MG63 (cell line): ENCODE data around the gene WIPF2. TPM values are rescaled to one million over a fixed set of nuclear protein-coding genes. Genes with fewer than 3 reads are reported as not detected.

Experiments
- DNase-seq: peaks from one replicate; pipeline ENCODE4 v3.0.0-alpha.2; 2020
- H3K27me3 ChIP-seq: fragments of 250-450 bp; sonication (Bioruptor Pico); 2 replicates; pipeline ENCODE4 v1.5.1; 2020; ENCODE audit warnings: mild to moderate bottlenecking, moderate library complexity
- H3K36me3 ChIP-seq: fragments of 250-450 bp; sonication (Bioruptor Pico); 2 replicates; pipeline ENCODE4 v1.5.1; 2020; ENCODE audit warnings: mild to moderate bottlenecking, moderate library complexity
- H3K4me3 ChIP-seq: fragments of 250-450 bp; sonication (Bioruptor Pico); 2 replicates; pipeline ENCODE4 v1.5.1; 2020; ENCODE audit warnings: mild to moderate bottlenecking, moderate library complexity
- H3K9me3 ChIP-seq: fragments of 250-450 bp; sonication (Bioruptor Pico); 2 replicates; pipeline ENCODE4 v1.5.1; 2020; ENCODE audit warnings: mild to moderate bottlenecking, moderate library complexity
- total RNA-seq: library from RNA; depleted of rRNA; stranded (reverse); fragments of >200 nt; shearing (Covaris generic); gene quantifications from 2 replicates; pipeline ENCODE4 v1.2.3, GENCODE V29; 2014; ENCODE audit warnings: low replicate concordance

Gene WIPF2
- total RNA-seq, 1 experiment from 2014 or later, result 7.4 TPM

- Histone ChIP-seq H3K9me3 (no peaks in the 10 kb centered on the region), H3K27me3 (no peaks in the 10 kb centered on the region), H3K36me3 (no peaks in the 10 kb centered on the region), H3K4me3 (no peak overlapping the region)
- DNase-seq, result peak; percentile 66
Observed at GRCh38 chr17:40313668-40314583, 94.8 kb downstream of the WIPF2 start.

GRCh38 chr17:40314584-40314956 is 95.5 kb downstream of the WIPF2 start:
- H3K4me3 ChIP-seq, result no peak overlapping the region
- H3K9me3 ChIP-seq, result no peaks in the 10 kb centered on the region
- H3K36me3 ChIP-seq, result no peaks in the 10 kb centered on the region
- no peaks in the 10 kb centered on the region for H3K27me3 ChIP-seq
- DNase-seq, result peak; percentile 98

- no peaks in the 10 kb centered on the region for H3K9me3 ChIP-seq
- no peak overlapping the region for H3K4me3 ChIP-seq
- no peaks in the 10 kb centered on the region for H3K27me3 ChIP-seq
- H3K36me3 ChIP-seq, result peaks cover 3% of the 10 kb centered on the region; the same call in 1 of the 2 replicates
- no peak for DNase-seq
Observed at GRCh38 chr17:40315206-40315605, 96.1 kb downstream of the WIPF2 start.

GRCh38 chr17:40315678-40316570 is 96.8 kb downstream of the WIPF2 start:
- H3K9me3 ChIP-seq, result no peaks in the 10 kb centered on the region
- no peak overlapping the region for H3K4me3 ChIP-seq
- no peaks in the 10 kb centered on the region for H3K27me3 ChIP-seq
- H3K36me3 ChIP-seq, result peaks cover 3% of the 10 kb centered on the region; the same call in 1 of the 2 replicates
- DNase-seq, result no peak

- H3K4me3 ChIP-seq, result peak overlapping the region; percentile 98
- H3K9me3 ChIP-seq, result no peaks in the 10 kb centered on the region
- no peaks in the 10 kb centered on the region for H3K27me3 ChIP-seq
- peaks cover 3% of the 10 kb centered on the region for H3K36me3 ChIP-seq
- DNase-seq, result peak; percentile 89
Observed at GRCh38 chr17:40316571-40317344, 97.7 kb downstream of the WIPF2 start.

GRCh38 chr17:40317345-40317873 is 98.3 kb downstream of the WIPF2 start:
- H3K9me3 ChIP-seq, result no peaks in the 10 kb centered on the region
- H3K27me3 ChIP-seq, result no peaks in the 10 kb centered on the region
- peak; percentile 81 for DNase-seq
- peak overlapping the region; percentile 98 for H3K4me3 ChIP-seq
- peaks cover 3% of the 10 kb centered on the region for H3K36me3 ChIP-seq

- no peaks in the 10 kb centered on the region for H3K9me3 ChIP-seq
- DNase-seq, result peak; percentile 97
- H3K36me3 ChIP-seq, result peaks cover 7% of the 10 kb centered on the region
- peak overlapping the region; percentile 98 for H3K4me3 ChIP-seq
- no peaks in the 10 kb centered on the region for H3K27me3 ChIP-seq
Observed at GRCh38 chr17:40317880-40318829, 99.1 kb downstream of the WIPF2 start.

- Histone ChIP-seq H3K9me3 (no peaks in the 10 kb centered on the region), H3K36me3 (peaks cover 7% of the 10 kb centered on the region), H3K27me3 (no peaks in the 10 kb centered on the region), H3K4me3 (peak overlapping the region; percentile 98)
- DNase-seq, result no peak
Observed at GRCh38 chr17:40318830-40319391, 99.8 kb downstream of the WIPF2 start.

- DNase-seq, result no peak
- Histone ChIP-seq H3K9me3 (no peaks in the 10 kb centered on the region), H3K27me3 (no peaks in the 10 kb centered on the region), H3K4me3 (peak overlapping the region; percentile 98), H3K36me3 (peaks cover 12% of the 10 kb centered on the region)
Observed at GRCh38 chr17:40319651-40320540, 100.8 kb downstream of the WIPF2 start.

GRCh38 chr17:40320756-40321523 is 101.8 kb downstream of the WIPF2 start:
- peak overlapping the region; percentile 98; the same call in 1 of the 2 replicates for H3K4me3 ChIP-seq
- no peak for DNase-seq
- no peaks in the 10 kb centered on the region for H3K9me3 ChIP-seq
- peaks cover 13% of the 10 kb centered on the region for H3K36me3 ChIP-seq
- no peaks in the 10 kb centered on the region for H3K27me3 ChIP-seq

- no peaks in the 10 kb centered on the region for H3K9me3 ChIP-seq
- no peak for DNase-seq
- no peaks in the 10 kb centered on the region for H3K27me3 ChIP-seq
- peaks cover 13% of the 10 kb centered on the region for H3K36me3 ChIP-seq
- H3K4me3 ChIP-seq, result no peak overlapping the region; the same call in 1 of the 2 replicates
Observed at GRCh38 chr17:40321524-40321929, 102.4 kb downstream of the WIPF2 start.

- Histone ChIP-seq H3K27me3 (no peaks in the 10 kb centered on the region), H3K4me3 (peak overlapping the region; percentile 32), H3K36me3 (peaks cover 13% of the 10 kb centered on the region), H3K9me3 (no peaks in the 10 kb centered on the region)
- DNase-seq, result no peak
Observed at GRCh38 chr17:40321961-40322357, 102.9 kb downstream of the WIPF2 start.
